IMR-90 (cell line): ENCODE data around the gene RAB8B. TPM values are rescaled to one million over a fixed set of nuclear protein-coding genes. Genes with fewer than 3 reads are reported as not detected.
A peak's percentile ranks its signal among the peaks of the same experiment; 100 is the strongest.

Experiments
- ATAC-seq: fragments of 200-7000 bp; cut with Tn5 transposase; 2 replicates; pipeline ENCODE4 v1.9.1; 2020; ENCODE audit warnings: low read depth, mild to moderate bottlenecking, moderate library complexity
- BruUV-seq: library from RNA; stranded (reverse); fragments of 400-500 nt; replicated peaks from 2 replicates; lab custom pipeline; 2021; lab: Mats Ljungman, UMichigan
- CTCF ChIA-PET: fragments of 300-600 bp; formaldehyde crosslinking; extraction: SDS; loops from one replicate; lab custom pipeline; 2021; ENCODE audit warnings: antibody characterized with exemption; lab: Yijun Ruan, JAX
- POLR2A ChIA-PET: fragments of 300-600 bp; sonication (Branson Sonifier 250); formaldehyde crosslinking; loops from one replicate; lab custom pipeline; 2022; ENCODE audit warnings: antibody characterized with exemption; ENCODE audit not compliant: unreplicated experiment; lab: Charles Lee
- DNase-seq: peaks from one replicate; pipeline ENCODE4 v3.0.0; 2013
- H2AFZ ChIP-seq: replicated peaks from 2 replicates; pipeline ENCODE3; 2013; ENCODE audit warnings: low read length, mild to moderate bottlenecking; ENCODE audit not compliant: poor library complexity
- H2AK5ac ChIP-seq: 2 replicates; pipeline ENCODE4 v1.6.1; 2013; ENCODE audit warnings: low read depth, low read length, inconsistent platforms
- H2AK9ac ChIP-seq: replicated peaks from 2 replicates; pipeline ENCODE3; 2013; ENCODE audit warnings: mild to moderate bottlenecking, low read depth, low read length, moderate library complexity; ENCODE audit not compliant: poor library complexity
- H2BK120ac ChIP-seq: 2 replicates; pipeline ENCODE4 v1.6.1; 2013; ENCODE audit warnings: low read depth, low read length, inconsistent platforms
- H2BK15ac ChIP-seq: 3 replicates; pipeline ENCODE4 v1.6.1; 2013; ENCODE audit warnings: low read depth, low read length, inconsistent platforms
- H2BK20ac ChIP-seq: 2 replicates; pipeline ENCODE4 v1.6.1; 2013; ENCODE audit warnings: low read depth, mild to moderate bottlenecking, inconsistent platforms, low read length, moderate library complexity
- H2BK5ac ChIP-seq: 2 replicates; pipeline ENCODE4 v1.6.1; 2013; ENCODE audit warnings: mild to moderate bottlenecking, low read depth, low read length, inconsistent platforms; ENCODE audit not compliant: poor library complexity, severe bottlenecking
- H3K14ac ChIP-seq: replicated peaks from 2 replicates; pipeline ENCODE4 v1.6.1; 2013; ENCODE audit warnings: low read depth, low read length, inconsistent platforms
- H3K18ac ChIP-seq: 2 replicates; pipeline ENCODE4 v1.6.1; 2013; ENCODE audit warnings: low read depth, low read length, control low read depth
- H3K23ac ChIP-seq: 2 replicates; pipeline ENCODE4 v1.6.1; 2013; ENCODE audit warnings: low read depth, low read length, inconsistent platforms
- H3K27ac ChIP-seq: 2 replicates; pipeline ENCODE4 v1.5.1; 2013; ENCODE audit warnings: mild to moderate bottlenecking, control low read depth, low read length; ENCODE audit not compliant: insufficient read depth
- H3K27me3 ChIP-seq: 2 replicates; pipeline ENCODE4 v1.6.1; 2013; ENCODE audit warnings: low read length; ENCODE audit not compliant: control insufficient read depth, insufficient read depth
- H3K36me3 ChIP-seq: 2 replicates; pipeline ENCODE4 v1.6.1; 2013; ENCODE audit warnings: low read length, mixed read lengths; ENCODE audit not compliant: control insufficient read depth, insufficient read depth
- H3K4ac ChIP-seq: 2 replicates; pipeline ENCODE4 v1.6.1; 2013; ENCODE audit warnings: low read depth, low read length, inconsistent platforms
- H3K4me1 ChIP-seq: 2 replicates; pipeline ENCODE4 v1.6.1; 2013; ENCODE audit warnings: low read length, mixed read lengths; ENCODE audit not compliant: control insufficient read depth, insufficient read depth
- H3K4me2 ChIP-seq: 2 replicates; pipeline ENCODE4 v1.6.1; 2013; ENCODE audit warnings: low read depth, mild to moderate bottlenecking, control low read depth, low read length, moderate library complexity
- H3K4me3 ChIP-seq: 2 replicates; pipeline ENCODE4 v1.5.1; 2013; ENCODE audit warnings: low read depth, mild to moderate bottlenecking, control low read depth, low read length, moderate library complexity; ENCODE audit not compliant: insufficient read depth
- H3K56ac ChIP-seq: 2 replicates; pipeline ENCODE4 v1.6.1; 2013; ENCODE audit warnings: low read length, inconsistent platforms; ENCODE audit not compliant: insufficient read depth; ENCODE audit errors: extremely low read depth
- H3K79me1 ChIP-seq, 2 experiments: 2 replicates each; pipeline ENCODE4 v1.6.1; 2013; ENCODE audit warnings: low read length in 2 of 2, inconsistent platforms in 1 of 2, low read depth in 1 of 2
- H3K9ac ChIP-seq: 2 replicates; pipeline ENCODE4 v1.6.1; 2013; ENCODE audit warnings: low read depth, low read length, control low read depth
- H3K9me1 ChIP-seq: 2 replicates; pipeline ENCODE4 v1.6.1; 2013; ENCODE audit warnings: low read length, inconsistent platforms; ENCODE audit not compliant: insufficient read depth
- H3K9me3 ChIP-seq: 2 replicates; pipeline ENCODE4 v1.6.1; 2013; ENCODE audit warnings: low read length; ENCODE audit not compliant: control insufficient read depth, insufficient read depth
- H4K20me1 ChIP-seq: 2 replicates; pipeline ENCODE4 v1.6.1; 2013; ENCODE audit warnings: low read length, inconsistent platforms; ENCODE audit not compliant: insufficient read depth
- H4K5ac ChIP-seq: 2 replicates; pipeline ENCODE4 v1.6.1; 2013; ENCODE audit warnings: mild to moderate bottlenecking, low read depth, low read length, control low read depth
- H4K8ac ChIP-seq, 2 experiments: 2 replicates each; pipeline ENCODE4 v1.6.1; 2013; ENCODE audit warnings: low read depth in 2 of 2, low read length in 2 of 2, control low read depth in 1 of 2, inconsistent platforms in 1 of 2
- H4K91ac ChIP-seq: 2 replicates; pipeline ENCODE4 v1.6.1; 2013; ENCODE audit warnings: low read depth, low read length, inconsistent platforms; ENCODE audit not compliant: insufficient read depth
- BHLHE40 ChIP-seq: fragments of 150-350 bp; IDR thresholded peaks from 2 replicates; pipeline ENCODE4 v1.6.1; 2016; ENCODE audit warnings: mild to moderate bottlenecking, low read depth, low read length
- CEBPB ChIP-seq: IDR thresholded peaks from 2 replicates; pipeline ENCODE4 v1.6.1; 2012; ENCODE audit warnings: low read depth, low read length, improper control_type of control experiment
- CHD1 ChIP-seq: IDR thresholded peaks from 2 replicates; pipeline ENCODE4 v1.6.1; 2012; ENCODE audit warnings: low read depth, low read length, improper control_type of control experiment
- ELK1 ChIP-seq: fragments of 150-350 bp; IDR thresholded peaks from 2 replicates; pipeline ENCODE4 v1.6.1; 2016; ENCODE audit warnings: low read depth, mild to moderate bottlenecking, low read length, moderate library complexity, borderline replicate concordance
- FOS ChIP-seq: fragments of 150-350 bp; IDR thresholded peaks from 2 replicates; pipeline ENCODE4 v1.6.1; 2016; ENCODE audit warnings: low read depth, low read length
- MAFK ChIP-seq: IDR thresholded peaks from 2 replicates; pipeline ENCODE4 v1.6.1; 2012; ENCODE audit warnings: low read depth, low read length, improper control_type of control experiment
- MAZ ChIP-seq: IDR thresholded peaks from 2 replicates; pipeline ENCODE4 v1.6.1; 2012; ENCODE audit warnings: low read depth, mild to moderate bottlenecking, low read length, improper control_type of control experiment, moderate library complexity, borderline replicate concordance
- MXI1 ChIP-seq: IDR thresholded peaks from 2 replicates; pipeline ENCODE4 v1.6.1; 2012; ENCODE audit warnings: low read depth, mild to moderate bottlenecking, low read length, moderate library complexity, borderline replicate concordance
- NFE2L2 ChIP-seq: fragments of 150-350 bp; IDR thresholded peaks from 2 replicates; pipeline ENCODE4 v1.6.1; 2016; ENCODE audit warnings: low read depth, mild to moderate bottlenecking, low read length
- POLR2A ChIP-seq: IDR thresholded peaks from 2 replicates; pipeline ENCODE4 v1.6.1; 2012; ENCODE audit warnings: mild to moderate bottlenecking, low read depth, low read length
- RAD21 ChIP-seq: IDR thresholded peaks from 2 replicates; pipeline ENCODE4 v1.6.1; 2012; ENCODE audit warnings: low read length, improper control_type of control experiment
- RCOR1 ChIP-seq: IDR thresholded peaks from 2 replicates; pipeline ENCODE4 v1.6.1; 2012; ENCODE audit warnings: mild to moderate bottlenecking, low read length, improper control_type of control experiment; ENCODE audit not compliant: insufficient replicate concordance
- RFX5 ChIP-seq: IDR thresholded peaks from 2 replicates; pipeline ENCODE4 v1.8.0; 2012; ENCODE audit warnings: low read depth, mild to moderate bottlenecking, low read length, moderate library complexity
- SMC3 ChIP-seq: fragments of 150-350 bp; IDR thresholded peaks from 2 replicates; pipeline ENCODE4 v1.6.1; 2016; ENCODE audit warnings: low read depth, mild to moderate bottlenecking, antibody characterized with exemption, low read length, moderate library complexity
- WGBS, 2 experiments: methylation state at CpG; one replicate each; pipeline versions ENCODE4 v1.1.5 to v1.1.7; 2013; ENCODE audit warnings: missing lambda C conversion rate in 2 of 2; ENCODE audit not compliant: insufficient read length in 1 of 2; ENCODE audit errors: extremely low coverage in 2 of 2; 5-methylcytosine and 5-hydroxymethylcytosine counted together
- dilution Hi-C: fragments of 300-500 bp; cut with HindIII; formaldehyde crosslinking; loops from one replicate; pipeline ENCODE4 v1.14.3; 2018; ENCODE audit warnings: low sequenced_read_pairs; ENCODE audit not compliant: unreplicated experiment
- in situ Hi-C: fragments of 300-500 bp; cut with MboI; formaldehyde crosslinking; loops from 3 replicates; pipeline ENCODE4 v1.14.3; 2019; ENCODE audit warnings: low sequenced_read_pairs, inconsistent platforms, mixed read lengths
- intact Hi-C: fragments of 100-400 bp; cut with micrococcal nuclease; formaldehyde crosslinking; loops from 2 replicates; pipeline ENCODE4 v1.10.0; 2022
- polyA plus RNA-seq, 3 experiments: library from polyadenylated mRNA; depleted of rRNA; stranded (reverse); fragments of >200 nt; gene quantifications; 2 replicates each; pipeline ENCODE4 v1.2.3, GENCODE V29; 2012; ENCODE audit warnings: low replicate concordance in 1 of 3
- total RNA-seq: library from RNA; depleted of rRNA; stranded (reverse); fragments of >200 nt; gene quantifications from 2 replicates; pipeline ENCODE4 v1.2.3, GENCODE V29; 2012
- TF ChIP-seq, protein P1 (sequence below): conservative IDR thresholded peaks from 2 replicates; pipeline ENCODE4 v1.5.1; 2012; ENCODE audit warnings: mild to moderate bottlenecking, low read depth, low read length, improper control_type of control experiment
- TF ChIP-seq, protein P2 (sequence below): fragments of 150-350 bp; IDR thresholded peaks from 2 replicates; pipeline ENCODE4 v1.6.1; 2017; ENCODE audit warnings: mild to moderate bottlenecking, antibody characterized with exemption, low read length, low read depth

RAB8B gene
- total and polyA plus RNA-seq, 2 of the 4 experiments (the other 2 are of a cell fraction), result 19.4 to 29.4 TPM

DNA sequence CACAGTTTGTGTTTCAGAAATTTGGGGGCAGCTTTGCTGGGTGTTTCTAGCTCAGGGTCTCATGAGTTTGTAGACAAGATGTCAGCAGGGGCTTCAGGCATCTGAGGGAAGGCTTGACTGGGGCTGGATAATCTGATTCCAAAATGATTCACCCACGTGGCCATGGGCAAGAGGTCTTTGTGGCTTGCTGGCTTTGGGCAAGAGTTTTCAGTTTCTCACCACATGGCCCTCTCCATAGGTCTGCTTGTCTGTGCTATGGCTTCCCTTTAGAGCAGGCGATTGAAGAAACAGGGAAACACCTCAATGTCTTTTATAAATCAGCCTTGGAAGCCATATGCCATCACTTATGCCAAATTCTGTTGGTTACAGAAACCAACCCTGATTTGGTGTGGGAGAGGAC, 44.0 kb upstream of the RAB8B start:
- Histone ChIP-seq H2AK5ac (no peak overlapping the region), H3K9me3 (no peaks in the 10 kb centered on the region), H2BK120ac (no peak overlapping the region), H3K27me3 (no peaks in the 10 kb centered on the region), H2BK5ac (no peak overlapping the region), H4K8ac (no peak overlapping the region), H3K9ac (no peak overlapping the region), H2AFZ (no peak overlapping the region), H3K36me3 (peaks cover 27% of the 10 kb centered on the region), H3K18ac (peak overlapping the region; percentile 16; the same call in 1 of the 2 replicates), H4K20me1 (peaks cover 4% of the 10 kb centered on the region; the same call in 1 of the 2 replicates), H2AK9ac (no peak overlapping the region), H3K9me1 (0 out of 2 replicates have a peak, but pooled peaks cover 3% of the 10 kb centered on the region), H2BK15ac (no peak overlapping the region), H3K4me3 (no peak overlapping the region), H3K23ac (no peak overlapping the region), H4K91ac (no peak overlapping the region), H3K14ac (no peak overlapping the region), H3K4me2 (no peak overlapping the region), H3K27ac (no peak overlapping the region), H2BK20ac (no peak overlapping the region), H3K4me1 (no peaks in the 10 kb centered on the region; the same call in 1 of the 2 replicates), H3K79me1 (peaks cover 4 to 20% of the 10 kb centered on the region in 2 experiments; a peak in 3 of 4 replicates), H3K4ac (no peak overlapping the region), H3K56ac (no peak overlapping the region), H4K5ac (no peak overlapping the region; the same call in 1 of the 2 replicates)
- no peak for ATAC-seq
- no TSS peak for BruUV-seq
- no CpG with 5 or more reads among the region's 2 CpGs for WGBS, 2 experiments
- ChIA-PET POLR2A (no interaction called here), CTCF (no interaction called here)
- TF ChIP-seq CHD1 (no peak), NFE2L2 (no peak), MAFK (no peak), RAD21 (no peak), ELK1 (no peak), RFX5 (no peak), MAZ (no peak), POLR2A (no peak), SMC3 (no peak), BHLHE40 (no peak), RCOR1 (no peak), MXI1 (no peak), FOS (no peak), CEBPB (no peak)
- TF ChIP-seq, protein P1, sequence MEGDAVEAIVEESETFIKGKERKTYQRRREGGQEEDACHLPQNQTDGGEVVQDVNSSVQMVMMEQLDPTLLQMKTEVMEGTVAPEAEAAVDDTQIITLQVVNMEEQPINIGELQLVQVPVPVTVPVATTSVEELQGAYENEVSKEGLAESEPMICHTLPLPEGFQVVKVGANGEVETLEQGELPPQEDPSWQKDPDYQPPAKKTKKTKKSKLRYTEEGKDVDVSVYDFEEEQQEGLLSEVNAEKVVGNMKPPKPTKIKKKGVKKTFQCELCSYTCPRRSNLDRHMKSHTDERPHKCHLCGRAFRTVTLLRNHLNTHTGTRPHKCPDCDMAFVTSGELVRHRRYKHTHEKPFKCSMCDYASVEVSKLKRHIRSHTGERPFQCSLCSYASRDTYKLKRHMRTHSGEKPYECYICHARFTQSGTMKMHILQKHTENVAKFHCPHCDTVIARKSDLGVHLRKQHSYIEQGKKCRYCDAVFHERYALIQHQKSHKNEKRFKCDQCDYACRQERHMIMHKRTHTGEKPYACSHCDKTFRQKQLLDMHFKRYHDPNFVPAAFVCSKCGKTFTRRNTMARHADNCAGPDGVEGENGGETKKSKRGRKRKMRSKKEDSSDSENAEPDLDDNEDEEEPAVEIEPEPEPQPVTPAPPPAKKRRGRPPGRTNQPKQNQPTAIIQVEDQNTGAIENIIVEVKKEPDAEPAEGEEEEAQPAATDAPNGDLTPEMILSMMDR, result no peak
- TF ChIP-seq, protein P2, sequence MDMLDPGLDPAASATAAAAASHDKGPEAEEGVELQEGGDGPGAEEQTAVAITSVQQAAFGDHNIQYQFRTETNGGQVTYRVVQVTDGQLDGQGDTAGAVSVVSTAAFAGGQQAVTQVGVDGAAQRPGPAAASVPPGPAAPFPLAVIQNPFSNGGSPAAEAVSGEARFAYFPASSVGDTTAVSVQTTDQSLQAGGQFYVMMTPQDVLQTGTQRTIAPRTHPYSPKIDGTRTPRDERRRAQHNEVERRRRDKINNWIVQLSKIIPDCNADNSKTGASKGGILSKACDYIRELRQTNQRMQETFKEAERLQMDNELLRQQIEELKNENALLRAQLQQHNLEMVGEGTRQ, result no peak
- intact Hi-C loops (no loop called here), dilution Hi-C loops (no loop called here), in situ Hi-C loops (no loop called here)
- DNase-seq, result no peak
